ENCODE data around the gene NUMB.
"Not testable (repeated sequence)": the region's sequence is repeated elsewhere in the genome, so short reads cannot be mapped to it uniquely, and the experiment has no call there.

Gene NUMB

DNA sequence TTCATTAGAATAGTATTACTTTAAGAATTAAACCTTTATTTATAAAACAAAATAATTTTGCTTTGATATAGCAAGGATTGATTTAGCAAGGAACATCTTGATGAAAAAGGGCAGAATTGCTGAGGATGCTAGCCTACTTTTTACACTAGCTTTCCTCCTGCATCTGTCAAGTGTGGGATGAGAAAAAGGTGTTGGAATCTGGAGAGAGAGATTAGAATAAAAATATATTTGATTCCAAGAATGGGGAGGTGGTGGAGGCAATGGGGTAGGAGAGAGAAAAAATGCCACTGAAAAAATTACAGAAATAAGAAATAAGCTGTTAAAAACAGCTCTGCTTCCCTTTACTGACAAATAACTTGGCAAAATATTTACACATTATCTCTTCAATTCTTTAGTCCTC, 98.9 kb downstream of the NUMB start:
- DNase-seq (ENCODE audit: low read depth): no peak

DNA sequence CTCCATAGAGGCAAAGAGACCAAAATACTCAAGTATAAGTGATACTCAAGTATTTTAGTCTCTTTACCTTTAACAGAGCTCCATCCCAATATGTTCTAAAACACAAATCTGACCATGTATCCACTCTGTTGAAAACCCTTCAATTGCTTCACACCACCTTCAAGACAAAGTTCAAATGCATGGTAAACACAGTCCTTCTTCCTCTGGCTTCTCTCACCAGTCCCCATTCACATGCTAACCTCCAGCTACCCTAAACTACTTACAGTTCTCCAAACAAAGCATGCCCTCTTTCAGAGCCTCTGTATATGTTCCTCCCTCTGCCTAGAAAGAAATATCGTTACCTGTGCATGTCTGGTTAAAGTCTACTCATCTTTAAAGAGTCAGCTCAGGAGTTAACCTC, 100.2 kb downstream of the NUMB start:
- no peak for DNase-seq (ENCODE audit: low read depth)

GRCh38 chr14:73349091-73349490, 109.3 kb downstream of the NUMB start:
- DNase-seq (ENCODE audit: low read depth): not testable (repeated sequence)

- DNase-seq (ENCODE audit: low read depth): no peak
Observed at GRCh38 chr14:73344319-73344718, 114.0 kb downstream of the NUMB start.

- DNase-seq (ENCODE audit: low read depth): no peak
Observed at GRCh38 chr14:73342670-73343069, 115.7 kb downstream of the NUMB start.

- DNase-seq (ENCODE audit: low read depth): no peak
Observed at GRCh38 chr14:73339846-73340595, 118.3 kb downstream of the NUMB start.

DNA sequence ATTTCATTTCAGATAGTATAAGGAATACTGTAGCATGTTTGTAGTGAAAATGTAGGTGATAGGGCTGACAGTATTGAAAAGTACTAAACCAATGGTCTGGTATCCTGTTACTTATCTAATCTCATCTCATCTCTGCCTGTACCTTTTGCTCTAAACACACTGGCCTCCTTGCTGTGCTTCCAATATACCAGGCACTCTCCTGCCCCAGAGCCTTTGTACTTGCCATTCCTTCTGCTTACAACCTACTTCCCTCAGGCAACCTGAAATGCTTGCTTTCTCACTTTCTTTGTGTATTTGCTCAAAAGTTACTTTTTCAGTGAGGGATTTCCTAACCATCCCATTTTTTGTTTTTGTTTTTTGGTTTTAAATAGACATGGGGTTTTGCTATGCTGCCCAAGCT, 119.1 kb downstream of the NUMB start:
- no peak for DNase-seq (ENCODE audit: low read depth)

DNA sequence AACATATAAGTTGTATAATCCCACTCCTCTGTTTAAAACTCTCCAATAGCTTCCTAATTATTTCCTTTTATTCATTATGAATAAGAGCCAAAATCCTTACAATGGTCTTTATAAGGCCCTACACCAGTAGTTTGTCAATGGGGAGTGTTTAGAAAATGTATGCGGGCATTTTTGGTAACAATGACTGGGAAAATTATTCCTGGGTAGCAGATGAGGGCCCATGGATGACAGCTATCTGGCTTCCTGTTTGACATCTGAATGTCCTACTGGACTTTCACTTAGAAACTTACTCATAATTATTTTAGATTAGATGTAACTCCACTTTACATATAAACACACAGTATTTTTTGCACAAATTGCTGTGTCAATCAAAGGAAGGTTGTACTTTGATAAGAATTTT, 119.8 kb downstream of the NUMB start:
- no peak for DNase-seq (ENCODE audit: low read depth)

GRCh38 chr14:73333031-73333430, 125.3 kb downstream of the NUMB start:
- DNase-seq (ENCODE audit: low read depth): no peak

DNA sequence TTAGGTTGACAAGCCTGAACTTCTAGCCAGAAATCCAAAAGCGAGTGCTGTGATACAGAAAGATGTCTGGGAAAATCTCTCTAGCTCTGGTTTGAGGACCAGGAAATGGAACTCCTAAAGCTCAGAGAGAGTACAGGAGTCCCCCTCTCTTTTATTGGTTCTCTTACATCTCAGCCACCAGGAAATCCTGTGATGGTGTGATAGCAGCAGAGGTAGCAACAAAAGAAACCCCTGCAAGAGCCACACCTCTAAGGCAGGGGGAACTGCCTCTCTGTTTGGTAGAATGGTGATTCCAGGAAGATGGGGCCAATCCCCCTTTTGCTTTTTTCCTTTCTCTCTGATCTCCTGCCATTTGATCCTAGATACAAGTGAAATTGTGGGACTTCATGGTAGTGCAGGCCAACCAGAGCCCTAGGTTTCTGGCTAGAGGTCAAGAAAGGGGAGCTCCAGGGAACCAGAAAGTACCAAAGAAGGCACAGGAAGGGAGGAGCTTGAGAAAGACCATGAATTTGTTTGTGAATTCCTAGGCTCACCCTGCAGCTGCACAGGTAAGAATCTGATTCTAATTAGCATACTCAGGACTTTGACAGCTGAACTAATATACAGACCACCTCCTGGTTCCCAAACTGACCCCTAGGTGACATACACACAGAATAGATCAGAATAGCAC, 132.6 kb downstream of the NUMB start:
- no peak for DNase-seq (ENCODE audit: low read depth)

DNA sequence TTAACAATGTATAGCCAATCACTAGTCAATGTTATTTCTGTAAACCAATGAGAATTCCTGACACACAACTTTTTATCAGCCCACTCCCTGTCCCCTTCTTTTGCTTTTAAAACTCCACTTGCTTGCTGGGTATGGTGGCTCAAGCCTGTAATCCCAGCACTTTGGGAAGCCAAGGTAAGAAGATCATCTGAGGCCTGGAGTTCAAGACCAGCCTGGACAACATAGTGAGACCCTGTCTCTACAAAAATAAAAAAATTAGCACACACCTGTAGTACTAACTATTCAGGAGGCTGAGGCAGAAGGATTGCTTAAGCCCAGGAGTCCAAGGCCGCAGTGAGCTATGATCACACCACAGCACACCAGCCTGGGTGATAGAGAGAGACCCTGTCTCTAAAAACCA, 133.3 kb downstream of the NUMB start:
- DNase-seq (ENCODE audit: low read depth): no peak

DNA sequence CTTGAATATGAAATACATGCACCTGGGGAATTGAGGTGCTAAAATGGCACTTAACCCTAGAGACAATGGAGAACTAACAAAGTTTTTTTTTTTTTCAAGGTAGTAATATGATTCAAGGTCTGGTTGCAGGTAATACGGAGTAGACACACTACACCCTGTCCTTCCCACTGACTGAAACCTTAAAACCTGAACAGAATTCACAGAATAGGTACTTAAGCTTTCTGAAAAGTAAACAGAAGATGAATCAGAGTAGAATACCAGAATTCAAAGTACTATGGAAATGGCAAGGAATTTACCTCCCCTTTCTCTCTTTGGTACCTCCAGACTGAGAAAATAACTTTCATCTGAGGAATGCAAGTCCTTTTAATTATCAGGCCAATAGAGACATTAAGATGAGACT, 133.8 kb downstream of the NUMB start:
- no peak for DNase-seq (ENCODE audit: low read depth)

GRCh38 chr14:73323896-73324399, 134.4 kb downstream of the NUMB start:
- DNase-seq (ENCODE audit: low read depth): no peak

- no peak for DNase-seq (ENCODE audit: low read depth)
Observed at GRCh38 chr14:73313151-73313550, 145.2 kb downstream of the NUMB start.

DNA sequence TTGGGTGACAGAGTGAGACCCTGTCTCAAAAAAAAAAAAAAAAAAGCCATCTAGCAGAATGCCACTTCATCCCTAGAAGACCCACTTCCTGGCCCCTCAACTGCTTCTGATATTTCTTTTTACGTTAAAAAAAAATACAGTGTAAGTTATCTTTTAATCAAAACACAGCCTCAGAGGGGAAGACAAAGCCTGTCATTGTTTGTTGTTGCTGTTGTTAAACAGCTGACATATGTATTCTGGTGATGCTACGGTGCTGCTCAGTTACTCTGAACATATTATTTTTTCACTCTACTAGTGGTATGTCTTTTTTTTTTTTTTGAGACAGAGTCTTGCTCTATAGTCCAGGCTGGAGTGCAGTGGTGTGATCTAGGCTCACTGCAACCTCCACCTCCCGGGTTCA, 145.7 kb downstream of the NUMB start:
- DNase-seq (ENCODE audit: low read depth): no peak

GRCh38 chr14:73311708-73312030, 146.7 kb downstream of the NUMB start:
- no peak for DNase-seq (ENCODE audit: low read depth)

GRCh38 chr14:73309207-73309606, 149.1 kb downstream of the NUMB start:
- DNase-seq (ENCODE audit: low read depth): not testable (repeated sequence)

DNA sequence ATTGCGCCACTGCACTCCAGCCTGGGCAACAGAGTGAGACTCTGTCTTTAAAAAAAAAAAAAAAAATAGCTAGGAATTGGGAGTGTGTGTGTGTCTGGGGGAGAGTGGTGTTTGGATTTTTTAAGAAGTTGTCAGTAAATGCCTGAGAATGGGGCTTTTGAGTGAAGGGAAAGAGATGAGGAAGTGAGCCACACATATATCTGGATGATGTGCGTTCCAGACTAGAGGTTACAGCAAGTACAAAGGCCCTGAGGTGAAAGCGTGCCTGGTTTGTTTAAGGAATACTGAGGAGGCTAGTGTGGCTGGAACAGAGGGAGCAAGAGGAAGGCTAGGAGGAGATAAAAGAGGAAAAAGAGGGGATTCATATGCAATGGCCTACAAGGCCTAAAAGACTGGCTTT, 151.1 kb downstream of the NUMB start:
- no peak for DNase-seq (ENCODE audit: low read depth)

DNA sequence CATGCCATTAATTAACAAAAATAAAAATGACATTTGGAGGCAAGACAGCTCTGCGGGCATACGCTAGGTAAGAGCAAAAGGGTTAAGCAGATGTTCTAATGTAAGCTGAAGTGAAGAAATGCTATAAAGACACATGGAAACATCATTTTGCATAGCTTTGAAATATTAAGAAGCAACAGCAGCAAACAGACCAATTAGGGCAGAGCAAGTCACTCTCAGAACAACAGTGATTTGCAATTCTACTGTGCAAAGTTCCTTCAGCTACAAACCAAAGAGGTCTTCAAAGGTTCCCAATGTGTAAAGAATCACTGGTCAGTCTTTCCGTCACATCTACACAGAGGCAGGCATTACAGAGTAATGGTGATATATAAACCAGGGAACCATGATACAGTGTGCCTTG, 152.8 kb downstream of the NUMB start:
- no peak for DNase-seq (ENCODE audit: low read depth)

DNA sequence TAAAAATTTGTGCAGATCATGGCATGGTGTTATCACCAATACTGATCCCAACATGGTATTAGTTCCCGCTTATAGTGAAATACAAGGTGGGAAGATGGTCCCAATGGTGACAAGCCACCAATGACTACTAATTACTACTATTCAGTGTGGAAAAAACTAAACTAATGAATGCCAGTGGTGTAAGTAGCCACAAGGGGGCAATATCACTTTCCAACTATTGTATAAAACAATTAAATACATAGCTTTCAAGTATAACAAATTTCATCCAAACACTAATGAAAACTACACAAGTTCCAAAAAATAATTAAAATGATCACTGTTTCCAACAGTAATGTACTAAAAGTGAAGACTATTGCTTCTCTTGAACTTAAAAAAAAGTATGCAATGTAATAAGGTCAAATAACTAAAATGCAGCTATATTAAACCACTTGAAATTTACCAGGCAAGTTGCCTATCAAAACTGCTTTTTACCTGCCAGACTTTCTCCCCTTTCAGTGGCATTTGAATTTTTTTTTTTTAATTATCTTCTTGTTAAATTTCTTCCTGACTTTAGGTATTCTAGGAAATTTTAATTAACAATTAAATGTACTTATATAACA, 163.0 kb downstream of the NUMB start:
- DNase-seq (ENCODE audit: low read depth): no peak

DNA sequence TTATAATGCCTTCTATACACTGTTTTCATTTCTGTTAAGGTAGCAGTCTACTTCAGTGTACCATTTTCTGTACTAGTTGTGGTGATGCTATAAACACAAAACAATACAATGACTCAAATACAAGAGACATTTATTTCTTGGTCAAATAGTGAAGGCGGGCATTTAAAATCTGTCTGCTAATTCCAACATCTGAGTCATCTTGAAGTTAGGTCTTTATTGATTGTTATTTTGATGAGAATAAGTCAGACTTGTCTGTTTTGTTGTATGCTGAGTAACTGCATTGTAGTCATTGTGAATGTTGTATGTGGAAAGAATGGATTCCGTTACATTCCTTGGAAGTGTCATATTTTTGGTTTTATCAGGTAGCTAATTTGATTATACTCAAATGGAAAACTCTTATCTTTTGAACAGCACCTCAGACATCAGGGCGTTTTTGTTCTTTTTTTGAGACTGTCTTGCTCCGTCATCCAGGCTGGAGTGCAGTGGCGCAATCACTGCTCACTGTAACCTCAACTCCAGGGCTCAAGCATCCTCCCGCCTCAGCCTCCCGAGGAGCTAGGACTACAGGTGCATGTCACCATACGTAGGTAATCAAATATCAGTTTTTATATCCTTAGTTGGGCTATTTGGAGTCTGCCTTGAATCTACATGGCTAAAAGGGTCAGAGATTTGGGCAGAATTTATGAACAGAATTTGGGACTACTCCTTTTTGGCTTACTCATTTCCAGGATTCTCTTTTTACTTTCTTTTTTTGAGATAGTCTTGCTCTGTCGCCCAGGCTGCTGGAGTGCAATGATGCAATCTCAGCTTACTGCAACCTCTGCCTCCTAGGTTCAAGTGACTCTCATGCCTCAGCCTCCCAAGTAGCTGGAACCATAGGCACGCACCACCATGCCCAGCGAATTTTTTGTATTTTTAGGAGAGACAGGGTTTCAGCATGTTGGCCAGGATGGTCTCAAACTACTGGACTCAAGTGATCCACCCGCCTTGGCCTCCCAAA, 164.3 kb downstream of the NUMB start:
- no peak for DNase-seq (ENCODE audit: low read depth)

GRCh38 chr14:73290279-73290678, 168.1 kb downstream of the NUMB start:
- no peak for DNase-seq (ENCODE audit: low read depth)

Measured in activated gamma-delta T cell treated with anti-CD3 and anti-CD28 coated beads, Interleukin-2, amount 50 U/mL, for 16 hours (primary cell).